Nephron (organoid): ENCODE results near the gene SSBP2.

ENCODE experiments used
- H3K27ac Mint-ChIP-seq, 3 experiments: 2 replicates each; pipeline ENCODE4 v1.8.0; 2020; ENCODE audit warnings: mixed read lengths in 3 of 3, mild to moderate bottlenecking in 2 of 3, moderate library complexity in 1 of 3
- H3K27me3 Mint-ChIP-seq: 2 replicates; pipeline ENCODE4 v1.8.0; 2021; ENCODE audit warnings: low read depth, mild to moderate bottlenecking, moderate library complexity, mixed read lengths
- H3K36me3 Mint-ChIP-seq: 2 replicates; pipeline ENCODE4 v1.8.0; 2020; ENCODE audit warnings: low read depth, mixed read lengths
- H3K4me1 Mint-ChIP-seq: 2 replicates; pipeline ENCODE4 v1.8.0; 2020; ENCODE audit warnings: mixed read lengths
- H3K4me3 Mint-ChIP-seq, 3 experiments: 2 replicates each; pipeline ENCODE4 v1.8.0; 2020; ENCODE audit warnings: mild to moderate bottlenecking in 3 of 3, mixed read lengths in 3 of 3, moderate library complexity in 2 of 3
- H3K9me3 Mint-ChIP-seq: 2 replicates; pipeline ENCODE4 v1.8.0; 2020; ENCODE audit warnings: mixed read lengths
- CTCF ChIP-seq, 3 experiments: fragments of 200-600 bp; sonication (generic); IDR thresholded peaks; one replicate each; pipeline ENCODE4 v1.5.0; 2021; ENCODE audit warnings: antibody characterized with exemption in 3 of 3; ENCODE audit not compliant: unreplicated experiment in 3 of 3

Gene SSBP2

DNA sequence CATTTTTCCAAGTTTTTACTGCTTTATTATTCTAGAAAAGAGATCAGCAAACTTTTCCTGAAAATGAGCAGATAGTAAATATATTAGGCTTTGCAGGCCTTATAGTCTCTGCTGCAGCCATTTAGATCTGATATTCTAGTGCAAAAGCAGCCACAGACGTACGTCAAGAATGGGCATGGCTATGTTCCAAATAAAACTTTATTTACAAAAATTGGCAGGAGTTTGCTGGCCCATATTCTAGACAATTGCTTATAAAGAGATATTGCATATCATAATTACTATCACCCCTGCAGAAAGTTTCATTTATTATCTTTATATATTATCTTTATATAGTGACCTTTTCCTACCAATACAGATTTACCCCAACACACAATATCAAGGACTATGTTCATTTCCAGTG lies 195.0 kb downstream of the SSBP2 start:
- Mint-ChIP-seq H3K27me3 (no peaks in the 10 kb centered on the region), H3K27ac (peak overlapping the region in 1 of 3 experiments; percentile 26), H3K4me3 (no peak overlapping the region), H3K9me3 (no peaks in the 10 kb centered on the region), H3K4me1 (peaks cover 5% of the 10 kb centered on the region), H3K36me3 (peaks cover 9% of the 10 kb centered on the region)
- no peak for TF ChIP-seq CTCF (IDR thresholded peaks at IDR 0.05; ENCODE audit: unreplicated experiment in 3 of 3)

GRCh38 chr5:81554647-81555046 lies 196.2 kb downstream of the SSBP2 start:
- peaks cover 17% of the 10 kb centered on the region for H3K36me3 Mint-ChIP-seq
- H3K27me3 Mint-ChIP-seq = no peaks in the 10 kb centered on the region
- H3K4me1 Mint-ChIP-seq = peaks cover 5% of the 10 kb centered on the region
- no peak overlapping the region for H3K4me3 Mint-ChIP-seq
- no peak overlapping the region for H3K27ac Mint-ChIP-seq
- no peaks in the 10 kb centered on the region for H3K9me3 Mint-ChIP-seq
- no peak for TF ChIP-seq CTCF (IDR thresholded peaks at IDR 0.05; ENCODE audit: unreplicated experiment in 3 of 3)

DNA sequence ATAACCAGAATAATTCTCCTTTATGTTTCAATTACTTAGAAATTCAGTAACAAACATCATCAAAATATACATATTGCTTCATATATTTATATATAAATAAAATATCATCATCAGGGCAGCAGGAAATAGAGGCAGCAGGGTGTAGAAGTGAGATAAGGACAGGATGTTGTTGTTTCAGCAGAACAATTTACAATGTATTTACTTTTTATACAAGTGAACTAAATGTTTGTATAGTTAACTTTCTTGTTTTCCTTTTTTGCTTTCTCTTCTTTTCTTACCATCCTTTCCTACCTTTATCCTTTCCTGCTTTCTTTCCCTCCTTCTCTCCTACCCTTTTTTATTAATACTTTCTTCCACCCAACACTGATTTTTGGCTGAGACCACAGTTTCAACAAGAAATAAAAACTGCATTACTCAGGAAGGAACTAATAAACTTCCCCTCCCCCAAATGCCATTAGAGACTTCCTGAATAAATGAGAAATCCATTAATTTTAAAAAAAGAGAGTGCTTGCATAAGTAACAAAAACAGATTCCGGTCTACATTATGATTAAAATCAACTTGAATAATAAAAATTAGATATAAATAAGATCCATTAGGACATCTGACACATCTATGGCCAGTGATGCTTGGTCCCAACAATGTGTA lies 197.2 kb downstream of the SSBP2 start:
- H3K4me3 Mint-ChIP-seq = no peak overlapping the region
- no peaks in the 10 kb centered on the region for H3K9me3 Mint-ChIP-seq
- peak overlapping the region; percentile 40 to 76 (median 60) for H3K27ac Mint-ChIP-seq
- no peak for TF ChIP-seq CTCF (IDR thresholded peaks at IDR 0.05; ENCODE audit: unreplicated experiment in 3 of 3)
- peaks cover 21% of the 10 kb centered on the region for H3K36me3 Mint-ChIP-seq
- peaks cover 5% of the 10 kb centered on the region for H3K4me1 Mint-ChIP-seq
- H3K27me3 Mint-ChIP-seq = no peaks in the 10 kb centered on the region

DNA sequence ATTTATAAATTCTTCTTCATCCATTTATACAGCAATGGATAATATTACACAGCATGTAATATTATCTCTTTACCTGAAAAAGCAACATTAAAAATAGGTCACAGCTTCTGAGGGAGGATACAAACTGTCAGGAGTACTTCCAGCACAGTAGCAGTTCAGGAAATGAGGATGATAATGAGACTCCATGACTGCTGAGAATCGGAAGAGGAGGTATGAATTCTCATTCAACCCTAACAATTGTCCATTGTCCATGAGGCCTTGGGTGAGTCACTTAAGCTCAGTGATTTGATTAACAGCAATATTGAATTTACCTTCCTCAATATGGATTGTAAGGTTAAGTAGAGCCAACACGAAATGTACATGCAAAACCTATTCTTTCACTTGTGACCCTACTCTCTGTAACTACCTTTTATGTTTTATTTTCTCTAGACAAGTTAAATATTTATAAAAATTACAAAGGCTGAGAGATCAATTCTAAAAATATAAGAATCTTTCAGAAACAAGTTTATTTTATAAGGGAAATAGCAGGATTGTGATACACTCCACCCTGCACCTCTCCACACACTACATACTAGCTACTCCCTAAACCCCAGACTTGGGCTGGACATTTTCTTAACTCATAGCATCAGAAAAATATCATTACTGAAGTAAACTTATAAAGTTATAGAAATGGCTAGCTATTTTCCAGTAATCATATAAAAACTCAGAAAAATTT lies 197.9 kb downstream of the SSBP2 start:
- Mint-ChIP-seq H3K9me3 (no peaks in the 10 kb centered on the region), H3K36me3 (peaks cover 20% of the 10 kb centered on the region), H3K4me3 (no peak overlapping the region), H3K4me1 (peaks cover 5% of the 10 kb centered on the region), H3K27me3 (no peaks in the 10 kb centered on the region), H3K27ac (no peak overlapping the region)
- TF ChIP-seq CTCF (IDR thresholded peaks at IDR 0.05; ENCODE audit: unreplicated experiment in 3 of 3) = no peak

DNA sequence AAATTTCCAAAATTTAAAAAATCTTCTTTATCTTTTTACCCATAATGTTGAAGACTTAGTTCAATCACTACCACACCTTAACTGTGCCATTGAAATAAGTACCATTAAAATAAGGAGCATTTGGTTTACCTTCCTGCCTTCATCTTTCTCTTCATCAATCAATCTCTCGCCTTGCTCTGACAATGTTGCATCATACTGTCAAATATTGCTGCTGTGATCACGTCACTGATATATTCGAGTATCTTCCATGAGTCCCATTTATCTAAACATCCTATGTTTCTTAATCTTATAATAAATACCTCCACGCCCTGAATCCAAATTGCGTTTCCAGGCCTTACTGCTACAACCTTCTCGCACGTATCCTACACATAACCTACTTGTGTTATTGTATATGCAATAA lies 201.8 kb downstream of the SSBP2 start:
- Mint-ChIP-seq H3K27ac (no peak overlapping the region), H3K36me3 (peaks cover 39% of the 10 kb centered on the region), H3K9me3 (no peaks in the 10 kb centered on the region), H3K4me3 (no peak overlapping the region), H3K4me1 (peaks cover 5% of the 10 kb centered on the region), H3K27me3 (no peaks in the 10 kb centered on the region)
- TF ChIP-seq CTCF (IDR thresholded peaks at IDR 0.05; ENCODE audit: unreplicated experiment in 3 of 3) = no peak

DNA sequence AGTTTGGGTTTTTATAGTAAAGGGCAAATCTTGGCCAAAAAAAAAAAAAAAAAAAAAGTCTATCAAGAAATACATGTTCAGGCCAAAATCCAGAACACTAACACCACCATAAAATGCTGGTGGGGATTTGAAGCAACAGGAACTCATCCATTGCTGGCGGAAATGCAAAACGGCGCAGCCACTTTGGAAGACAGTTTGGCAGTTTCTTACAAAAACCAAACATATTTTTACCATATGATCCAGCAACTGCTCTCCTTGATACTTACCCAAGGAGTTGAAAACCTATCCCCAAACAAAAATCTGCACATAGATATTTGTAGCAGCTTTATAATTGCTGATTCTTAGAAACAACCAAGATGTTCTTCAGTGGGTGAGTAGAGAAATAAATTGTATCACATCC lies 203.9 kb downstream of the SSBP2 start:
- H3K36me3 Mint-ChIP-seq = peaks cover 57% of the 10 kb centered on the region
- no peak for TF ChIP-seq CTCF (IDR thresholded peaks at IDR 0.05; ENCODE audit: unreplicated experiment in 3 of 3)
- H3K9me3 Mint-ChIP-seq = peaks cover 3% of the 10 kb centered on the region
- no peak overlapping the region for H3K4me3 Mint-ChIP-seq
- H3K27ac Mint-ChIP-seq = no peak overlapping the region
- H3K4me1 Mint-ChIP-seq = no peaks in the 10 kb centered on the region
- H3K27me3 Mint-ChIP-seq = no peaks in the 10 kb centered on the region
